ENCODE measurements around the gene GPRC5B.

The GPRC5B gene

DNA sequence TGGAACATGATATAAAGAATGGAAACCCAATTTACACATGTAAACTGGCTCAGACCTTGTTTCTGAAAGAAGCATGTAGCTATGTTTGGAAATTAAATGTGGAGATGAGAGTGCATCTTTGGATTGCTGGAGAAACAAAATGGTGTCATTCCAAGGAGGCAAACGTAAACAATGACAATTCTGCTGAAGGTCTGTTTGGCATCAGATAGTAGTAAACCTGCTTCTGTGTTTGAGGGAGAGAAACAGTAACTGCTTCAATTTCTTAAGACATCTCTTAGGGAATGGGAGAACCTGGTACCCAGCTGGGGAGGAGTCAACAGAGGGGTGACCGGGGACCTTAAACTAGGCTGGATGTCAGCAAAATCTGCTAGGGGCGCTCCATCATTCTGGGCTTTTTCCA lies 23.5 kb downstream of the GPRC5B start:
- Histone ChIP-seq H3K27me3 (replicated peaks) (no peaks in the 10 kb centered on the region), H3K27ac (no peak overlapping the region), H3K36me3 (replicated peaks) (peaks cover 4% of the 10 kb centered on the region), H3K4me3 (ENCODE audit: low read depth, low read length) (no peak overlapping the region)
- no peak for DNase-seq
- TF ChIP-seq, protein P1, sequence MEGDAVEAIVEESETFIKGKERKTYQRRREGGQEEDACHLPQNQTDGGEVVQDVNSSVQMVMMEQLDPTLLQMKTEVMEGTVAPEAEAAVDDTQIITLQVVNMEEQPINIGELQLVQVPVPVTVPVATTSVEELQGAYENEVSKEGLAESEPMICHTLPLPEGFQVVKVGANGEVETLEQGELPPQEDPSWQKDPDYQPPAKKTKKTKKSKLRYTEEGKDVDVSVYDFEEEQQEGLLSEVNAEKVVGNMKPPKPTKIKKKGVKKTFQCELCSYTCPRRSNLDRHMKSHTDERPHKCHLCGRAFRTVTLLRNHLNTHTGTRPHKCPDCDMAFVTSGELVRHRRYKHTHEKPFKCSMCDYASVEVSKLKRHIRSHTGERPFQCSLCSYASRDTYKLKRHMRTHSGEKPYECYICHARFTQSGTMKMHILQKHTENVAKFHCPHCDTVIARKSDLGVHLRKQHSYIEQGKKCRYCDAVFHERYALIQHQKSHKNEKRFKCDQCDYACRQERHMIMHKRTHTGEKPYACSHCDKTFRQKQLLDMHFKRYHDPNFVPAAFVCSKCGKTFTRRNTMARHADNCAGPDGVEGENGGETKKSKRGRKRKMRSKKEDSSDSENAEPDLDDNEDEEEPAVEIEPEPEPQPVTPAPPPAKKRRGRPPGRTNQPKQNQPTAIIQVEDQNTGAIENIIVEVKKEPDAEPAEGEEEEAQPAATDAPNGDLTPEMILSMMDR (IDR thresholded peaks at IDR 0.05; ENCODE audit: low read depth, low read length, missing control alignments), result no peak
- in situ Hi-C loops (cut with HindIII; ENCODE audit: low pct_ligation_motif_present, low sequenced_read_pairs), result no loop called here

DNA sequence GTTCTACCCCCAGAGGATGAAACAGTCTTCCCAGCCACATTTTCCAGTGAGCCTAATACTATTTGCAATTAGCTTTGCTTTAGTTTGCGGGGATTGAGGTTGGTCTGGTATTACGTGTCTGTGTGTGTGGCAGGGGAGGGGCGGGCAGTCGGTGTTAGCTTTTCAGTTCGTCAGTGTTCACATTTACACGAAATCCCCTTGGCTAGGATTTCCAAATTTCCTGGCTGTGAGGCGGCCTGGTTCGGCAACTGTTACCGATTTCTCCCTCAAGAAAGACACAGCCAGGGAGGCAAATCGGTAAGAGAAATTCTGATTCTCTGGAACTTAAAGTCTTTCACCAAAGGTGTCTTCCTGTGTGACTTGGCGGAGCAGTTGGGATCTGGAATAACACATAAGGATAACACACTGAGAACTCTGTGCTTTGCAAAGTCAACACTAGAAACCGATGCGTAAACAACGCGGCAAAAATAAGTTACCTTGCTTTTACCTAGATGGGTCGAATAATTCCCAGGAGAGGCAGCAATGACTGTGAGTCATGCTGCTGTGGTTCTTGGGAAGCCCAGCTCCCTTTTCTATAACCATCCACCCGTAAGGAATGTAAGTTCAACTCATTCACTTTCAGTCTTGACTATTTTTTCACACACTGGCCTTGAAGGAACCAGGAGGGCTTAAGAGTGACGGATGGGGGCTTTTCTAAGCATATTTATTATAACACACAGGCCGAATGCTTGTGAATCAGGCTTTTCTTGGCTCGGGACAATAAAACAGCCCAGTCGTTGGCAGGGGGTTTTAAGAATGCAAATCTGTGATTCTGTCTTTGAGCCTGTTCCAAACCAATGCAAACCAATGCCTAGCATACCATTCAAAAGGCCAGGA lies 24.2 kb downstream of the GPRC5B start:
- H3K27me3 ChIP-seq (replicated peaks), result no peaks in the 10 kb centered on the region
- H3K27ac ChIP-seq, result no peak overlapping the region
- in situ Hi-C loops (cut with HindIII; ENCODE audit: low pct_ligation_motif_present, low sequenced_read_pairs), result no loop called here
- peaks cover 4% of the 10 kb centered on the region for H3K36me3 ChIP-seq (replicated peaks)
- DNase-seq, result peak; percentile 56
- H3K4me3 ChIP-seq (ENCODE audit: low read depth, low read length), result no peak overlapping the region
- TF ChIP-seq, protein P1 (IDR thresholded peaks at IDR 0.05; ENCODE audit: low read depth, low read length, missing control alignments), result no peak

DNA sequence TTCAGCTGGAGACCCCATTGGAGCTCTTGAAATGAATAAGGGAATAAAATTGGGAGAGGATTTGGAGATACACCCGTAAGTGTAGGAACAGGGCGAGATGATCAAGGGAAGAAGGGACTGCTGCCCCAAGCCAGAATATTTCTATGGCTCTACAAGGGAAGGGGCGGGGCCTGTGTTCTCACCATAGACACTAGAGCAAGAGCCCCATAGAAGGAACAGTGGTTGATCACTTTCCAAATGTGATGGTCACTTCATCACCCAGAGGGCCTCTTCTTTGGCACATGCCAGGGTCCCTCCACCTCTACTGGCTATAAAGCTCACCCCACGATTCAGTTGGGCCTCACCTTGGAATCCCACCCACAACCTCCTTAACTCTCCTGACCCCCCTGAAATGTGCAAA lies 25.0 kb downstream of the GPRC5B start:
- no peak for DNase-seq
- H3K27me3 ChIP-seq (replicated peaks), result no peaks in the 10 kb centered on the region
- in situ Hi-C loops (cut with HindIII; ENCODE audit: low pct_ligation_motif_present, low sequenced_read_pairs), result no loop called here
- no peak overlapping the region for H3K27ac ChIP-seq
- TF ChIP-seq, protein P1 (IDR thresholded peaks at IDR 0.05; ENCODE audit: low read depth, low read length, missing control alignments), result no peak
- no peak overlapping the region for H3K4me3 ChIP-seq (ENCODE audit: low read depth, low read length)
- H3K36me3 ChIP-seq (replicated peaks), result peaks cover 4% of the 10 kb centered on the region

DNA sequence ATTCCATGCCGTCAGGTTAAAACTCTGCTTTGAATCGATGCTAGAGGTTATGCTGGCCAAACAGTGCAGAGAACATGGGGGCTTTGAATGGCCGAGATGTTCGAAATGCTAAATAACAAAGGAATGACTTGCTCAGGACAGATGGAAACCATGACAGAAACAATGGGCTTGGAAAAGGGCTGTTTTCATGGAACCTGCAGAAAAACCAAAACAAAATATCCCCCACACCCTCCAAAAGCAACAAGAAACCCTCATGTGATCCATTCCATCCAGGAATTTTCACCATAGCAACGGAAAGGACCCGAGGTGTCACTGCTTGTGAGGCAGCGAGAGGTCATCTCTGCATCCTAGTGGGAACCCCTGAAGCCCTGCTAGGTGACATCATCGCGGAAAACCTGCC lies 25.5 kb downstream of the GPRC5B start:
- TF ChIP-seq, protein P1 (IDR thresholded peaks at IDR 0.05; ENCODE audit: low read depth, low read length, missing control alignments), result no peak
- H3K27me3 ChIP-seq (replicated peaks), result no peaks in the 10 kb centered on the region
- H3K27ac ChIP-seq, result no peak overlapping the region
- in situ Hi-C loops (cut with HindIII; ENCODE audit: low pct_ligation_motif_present, low sequenced_read_pairs), result no loop called here
- no peak overlapping the region for H3K4me3 ChIP-seq (ENCODE audit: low read depth, low read length)
- no peak for DNase-seq
- peaks cover 4% of the 10 kb centered on the region for H3K36me3 ChIP-seq (replicated peaks)

DNA sequence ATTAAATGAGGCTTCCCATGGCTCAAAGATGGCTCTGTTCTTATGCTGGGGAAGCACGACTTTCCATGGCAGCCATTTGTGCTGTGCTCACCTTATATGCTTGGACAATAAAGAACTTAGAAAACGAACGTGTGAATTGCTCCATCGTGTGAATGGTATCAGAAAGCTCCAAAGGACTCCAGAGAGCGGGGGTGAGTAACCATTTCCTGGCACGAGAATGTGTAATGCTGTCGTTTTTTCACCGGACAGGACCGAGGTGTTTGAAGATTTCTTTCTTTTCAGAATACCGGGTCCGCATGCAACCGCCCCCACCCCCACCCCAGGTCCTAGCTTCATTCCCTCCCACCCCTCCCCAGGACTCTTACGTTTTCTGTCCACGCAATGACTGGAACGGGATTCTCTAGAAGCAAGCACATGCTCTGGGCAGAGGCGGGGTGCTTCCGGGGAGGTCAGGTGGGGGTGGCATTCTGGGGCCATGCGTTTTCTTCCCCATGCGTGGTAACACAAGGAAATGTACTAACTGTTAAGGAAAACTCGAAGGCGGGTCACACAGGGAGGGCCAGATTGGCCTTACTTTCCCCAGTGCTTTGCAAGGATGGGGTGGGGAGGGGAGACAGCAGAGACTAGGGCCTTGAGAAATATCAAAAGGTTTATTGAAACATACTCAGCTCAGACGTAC lies 26.2 kb downstream of the GPRC5B start:
- in situ Hi-C loops (cut with HindIII; ENCODE audit: low pct_ligation_motif_present, low sequenced_read_pairs), result no loop called here
- H3K36me3 ChIP-seq (replicated peaks), result peaks cover 4% of the 10 kb centered on the region
- TF ChIP-seq, protein P1 (IDR thresholded peaks at IDR 0.05; ENCODE audit: low read depth, low read length, missing control alignments), result no peak
- H3K27me3 ChIP-seq (replicated peaks), result no peaks in the 10 kb centered on the region
- no peak overlapping the region for H3K27ac ChIP-seq
- H3K4me3 ChIP-seq (ENCODE audit: low read depth, low read length), result no peak overlapping the region
- DNase-seq, result no peak
